GM12878 (cell line): Measurements from ENCODE around the gene HSD17B14. TPM values are rescaled to one million over a fixed set of nuclear protein-coding genes. Genes with fewer than 3 reads are reported as not detected.
A peak's percentile ranks its signal among the peaks of the same experiment; 100 is the strongest.

Experiments used
- ATAC-seq: fragments of 200-7000 bp; cut with Tn5 transposase; 3 replicates; pipeline ENCODE4 v1.9.1; 2020; ENCODE audit warnings: mild to moderate bottlenecking, moderate library complexity
- BruUV-seq: library from RNA; stranded (reverse); fragments of 400-500 nt; replicated peaks from 2 replicates; lab custom pipeline; 2021; lab: Mats Ljungman, UMichigan
- CTCF ChIA-PET: fragments of 300-600 bp; sonication (Branson Sonifier 250); formaldehyde crosslinking; extraction: SDS; loops from one replicate; lab custom pipeline; 2021; ENCODE audit warnings: inconsistent platforms; lab: Yijun Ruan, JAX
- POLR2A ChIA-PET: fragments of 350-600 bp; formaldehyde crosslinking; extraction: SDS; loops from one replicate; lab custom pipeline; 2021; ENCODE audit warnings: inconsistent platforms; lab: Charles Lee
- RAD21 ChIA-PET: fragments of 300-600 bp; sonication (Branson Sonifier 250); formaldehyde crosslinking; loops from one replicate; lab custom pipeline; 2023; ENCODE audit warnings: antibody characterized with exemption; ENCODE audit not compliant: unreplicated experiment; lab: Charles Lee
- SMC1A ChIA-PET: fragments of 300-600 bp; sonication (Branson Sonifier 250); formaldehyde crosslinking; loops from one replicate; lab custom pipeline; 2023; ENCODE audit not compliant: unreplicated experiment, uncharacterized antibody; lab: Charles Lee
- DNase-seq: peaks from one replicate; pipeline ENCODE4 v3.0.0-alpha.2; 2011; ENCODE audit warnings: low read depth, low spot score
- FAIRE-seq: peaks from 3 replicates; lab custom pipeline; 2011; peaks lifted over from hg19 to GRCh38; lab: Jason Lieb, UNC
- H2AFZ ChIP-seq: 2 replicates; pipeline ENCODE4 v1.6.0; 2011; ENCODE audit warnings: low read depth, low read length, control low read depth; ENCODE audit not compliant: control insufficient read depth
- H3K27ac ChIP-seq: 2 replicates; pipeline ENCODE4 v1.5.1; 2011; ENCODE audit warnings: control low read depth; ENCODE audit not compliant: control insufficient read depth, insufficient read depth
- H3K27me3 ChIP-seq, 2 experiments: replicated peaks in 1 of 2; 2 replicates each; pipeline versions ENCODE4 v1.6.0 to v1.6.1; 2011; ENCODE audit warnings: low read length in 1 of 2; ENCODE audit not compliant: control insufficient read depth in 2 of 2, insufficient read depth in 2 of 2
- H3K36me3 ChIP-seq, 2 experiments: 2 replicates each; pipeline ENCODE4 v1.5.1; 2011; ENCODE audit warnings: low read length in 1 of 2; ENCODE audit not compliant: control insufficient read depth in 2 of 2, insufficient read depth in 2 of 2
- H3K4me1 ChIP-seq: 2 replicates; pipeline ENCODE4 v1.6.1; 2011; ENCODE audit warnings: mild to moderate bottlenecking, low read length, moderate library complexity, mixed read lengths; ENCODE audit not compliant: control insufficient read depth, insufficient read depth
- H3K4me2 ChIP-seq: 2 replicates; pipeline ENCODE4 v1.6.0; 2011; ENCODE audit warnings: control low read depth; ENCODE audit not compliant: control insufficient read depth, insufficient read depth
- H3K4me3 ChIP-seq: fragments of 200-600 bp; sonication (generic); 2 replicates; pipeline ENCODE4 v1.5.1; 2016
- H3K79me2 ChIP-seq: 2 replicates; pipeline ENCODE4 v1.6.0; 2011; ENCODE audit warnings: low read length; ENCODE audit not compliant: control insufficient read depth, insufficient read depth
- H3K9ac ChIP-seq: 2 replicates; pipeline ENCODE4 v1.8.0; 2011; ENCODE audit warnings: low read length, control low read depth, mixed read lengths; ENCODE audit not compliant: control insufficient read depth, insufficient read depth
- H3K9me3 ChIP-seq: replicated peaks from 3 replicates; pipeline ENCODE4 v1.5.1; 2011; ENCODE audit warnings: mild to moderate bottlenecking, low read length; ENCODE audit not compliant: control insufficient read depth, insufficient read depth
- H4K20me1 ChIP-seq: 2 replicates; pipeline ENCODE4 v1.6.0; 2011; ENCODE audit not compliant: control insufficient read depth, insufficient read depth
- BHLHE40 ChIP-seq, 2 experiments: fragments of 450-650 bp in 1 of 2; IDR thresholded peaks; 2 replicates each; pipeline ENCODE4 v1.6.1; 2011 to 2017; ENCODE audit warnings: low read depth in 2 of 2, borderline replicate concordance in 1 of 2, improper control_type of control experiment in 1 of 2, low read length in 1 of 2, mild to moderate bottlenecking in 1 of 2
- DPF2 ChIP-seq: fragments of 450-650 bp; IDR thresholded peaks from 2 replicates; pipeline ENCODE4 v1.6.1; 2017; ENCODE audit warnings: mild to moderate bottlenecking
- EGR1 ChIP-seq, 2 experiments: IDR thresholded peaks; 1 replicate in 1 of 2; 2 replicates in 1 of 2; pipeline ENCODE4 v1.6.1; 2011 to 2012; ENCODE audit warnings: low read depth in 2 of 2, low read length in 2 of 2, borderline replicate concordance in 1 of 2, mild to moderate bottlenecking in 1 of 2, moderate library complexity in 1 of 2
- MEF2B ChIP-seq: fragments of 450-650 bp; IDR thresholded peaks from 2 replicates; pipeline ENCODE4 v1.6.1; 2018; ENCODE audit warnings: mild to moderate bottlenecking, moderate library complexity; ENCODE audit not compliant: partially characterized antibody, poor library complexity, severe bottlenecking
- PAX5 ChIP-seq: IDR thresholded peaks from 2 replicates; pipeline ENCODE4 v1.6.1; 2011; ENCODE audit warnings: low read depth, low read length, borderline replicate concordance
- RELA ChIP-seq: fragments of 450-650 bp; IDR thresholded peaks from 2 replicates; pipeline ENCODE4 v1.8.0; 2014; ENCODE audit warnings: borderline replicate concordance; ENCODE audit not compliant: partially characterized antibody
- SMAD5 ChIP-seq: IDR thresholded peaks from 2 replicates; pipeline ENCODE4 v1.6.1; 2016; ENCODE audit warnings: antibody characterized with exemption, low read depth
- SP1 ChIP-seq: IDR thresholded peaks from one replicate; pipeline ENCODE4 v1.6.1; 2011; ENCODE audit warnings: low read depth, low read length
- SUPT20H ChIP-seq: IDR thresholded peaks from 2 replicates; pipeline ENCODE4 v1.6.1; 2011; ENCODE audit warnings: low read depth, mild to moderate bottlenecking, low read length, moderate library complexity, borderline replicate concordance; ENCODE audit not compliant: control insufficient read depth
- WGBS: methylation state at CpG from one replicate; pipeline ENCODE4 v1.1.6; 2016; ENCODE audit warnings: low lambda C conversion rate; ENCODE audit not compliant: insufficient replicate concordance, insufficient coverage; ENCODE audit errors: missing lambda C conversion rate; 5-methylcytosine and 5-hydroxymethylcytosine counted together
- in situ Hi-C: fragments of 300-500 bp; cut with MboI; formaldehyde crosslinking; loops from 9 replicates; pipeline ENCODE4 v1.14.3; 2018; ENCODE audit warnings: mixed read lengths
- intact Hi-C: fragments of 100-400 bp; cut with micrococcal nuclease; formaldehyde crosslinking; loops from one replicate; pipeline ENCODE4 v1.14.2; 2022; ENCODE audit not compliant: unreplicated experiment
- polyA plus RNA-seq, 11 experiments: library from polyadenylated mRNA; depleted of rRNA in 4 of 11; unstranded in 6 of 11; stranded (reverse) in 5 of 11; fragments of >200 nt; fragmentation: Nextera tagmentation in 4 of 11; fragmentation: Illumina TruSeq in 1 of 11; extraction: Ambion mirVana in 4 of 11; extraction: Trizol in 1 of 11; gene quantifications; 1 replicate in 1 of 11; 2 replicates in 10 of 11; pipeline versions ENCODE4 v1.2.1 to v1.2.3, GENCODE V29; 2011 to 2016; ENCODE audit warnings: inconsistent platforms in 2 of 11, missing spikeins in 2 of 11, low read depth in 1 of 11
- total RNA-seq, 4 experiments: library from RNA; depleted of rRNA in 3 of 4; stranded (reverse); fragments of >200 nt in 3 of 4; fragmentation: Illumina TruSeq in 1 of 4; extraction: Trizol in 1 of 4; gene quantifications; 2 replicates each; pipeline versions ENCODE4 v1.2.1 to v1.2.3, GENCODE V29; 2013 to 2021

HSD17B14 gene
- total and polyA plus RNA-seq, 10 of the 15 experiments (the other 5 are each of a cell fraction or from before 2014, with no cell fraction given): 0.21 to 4.1 (median 0.61) TPM

DNA sequence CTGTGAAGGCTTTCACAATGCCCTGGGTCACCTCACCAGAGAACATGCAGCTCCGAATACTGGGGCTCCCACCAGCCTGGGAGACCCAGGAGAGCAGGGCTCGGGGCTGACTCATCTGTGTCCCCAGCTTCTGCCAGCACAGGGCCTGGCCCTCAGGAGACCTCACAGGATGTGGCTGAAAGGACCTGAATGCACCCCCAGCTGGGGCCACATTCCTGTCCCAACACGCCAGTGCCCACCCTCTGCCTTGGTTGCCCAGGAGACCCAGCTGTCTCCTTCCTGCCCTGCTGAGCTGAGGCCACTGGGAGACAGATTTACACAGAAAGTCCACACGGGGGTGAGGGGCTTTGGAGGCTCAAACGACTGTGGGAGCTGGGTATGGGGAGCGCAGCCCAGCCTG, 37.4 kb downstream of the HSD17B14 start:
- ATAC-seq (peak; percentile 49), DNase-seq (peak; percentile 25), FAIRE-seq (no peak)
- H2AFZ ChIP-seq: no peak overlapping the region
- RAD21 ChIA-PET: no interaction called here
- POLR2A ChIA-PET: interaction anchor here (0.7 to 1.0 kb wide), 2 partner anchors 10 to 40 kb away, joined by 4 read pairs; no protein-coding TSS in a partner anchor
- in situ Hi-C loops: loop anchor here (5.0 kb wide), 2 partner anchors 38 to 173 kb away; partner anchors contain the start of gene HSD17B14
- H3K79me2 ChIP-seq: no peaks in the 10 kb centered on the region
- CTCF ChIA-PET: interaction anchor here (1.1 to 26.1 kb wide), 2 partner anchors 13 to 44 kb away, joined by 3 to 520 read pairs; partner anchors contain the start of gene HSD17B14
- H4K20me1 ChIP-seq: no peaks in the 10 kb centered on the region
- 17% methylated on average over 6 of the region's 6 CpGs for WGBS
- H3K36me3 ChIP-seq: no peaks in the 10 kb centered on the region; a peak in 1 of 4 replicates
- TF ChIP-seq EGR1 (IDR thresholded peaks at IDR 0.05; ENCODE audit: borderline replicate concordance in 1 of 2, low read depth in 2 of 2, low read length in 2 of 2) (no peak), PAX5 (0 out of 2 replicates have a peak, but pooled peaks have one; percentile 18), BHLHE40 (IDR thresholded peaks at IDR 0.05; ENCODE audit: borderline replicate concordance in 1 of 2, low read depth in 2 of 2, low read length in 1 of 2) (0 out of 4 replicates have a peak, but pooled peaks of 1 of the 2 experiments have one; percentile 9), MEF2B (peak; percentile 48)
- H3K9ac ChIP-seq: no peak overlapping the region
- H3K27ac ChIP-seq: no peak overlapping the region; the same call in 1 of the 2 replicates
- no peak overlapping the region for H3K4me2 ChIP-seq
- SMC1A ChIA-PET: no interaction called here
- no peaks in the 10 kb centered on the region for H3K9me3 ChIP-seq
- H3K27me3 ChIP-seq: no peaks in the 10 kb centered on the region
- H3K4me3 ChIP-seq: no peak overlapping the region
- intact Hi-C loops: no loop called here
- no TSS peak for BruUV-seq
- H3K4me1 ChIP-seq: peaks cover 6% of the 10 kb centered on the region

DNA sequence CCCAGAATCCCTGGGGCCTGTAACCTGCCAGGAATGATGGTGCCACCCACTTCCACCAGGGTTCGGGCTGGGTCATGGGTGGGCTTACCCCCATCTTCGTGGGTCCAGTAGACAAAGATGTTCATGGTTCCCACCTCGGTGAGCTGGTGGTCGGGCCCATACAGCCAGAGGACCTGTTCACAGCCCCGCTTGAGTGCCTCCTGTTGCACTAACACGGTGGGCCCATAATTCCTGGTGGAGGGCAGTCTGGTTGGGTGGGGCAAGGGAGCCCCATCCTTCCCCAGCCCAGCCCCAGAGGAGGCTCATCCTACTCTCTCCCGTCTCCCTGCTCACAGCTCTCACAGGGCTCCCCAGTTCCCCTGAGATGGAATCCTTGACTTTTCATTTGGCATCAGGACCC, 39.2 kb downstream of the HSD17B14 start:
- peaks cover 6% of the 10 kb centered on the region for H3K4me1 ChIP-seq
- no peaks in the 10 kb centered on the region for H3K27me3 ChIP-seq
- no peak overlapping the region for H3K27ac ChIP-seq
- POLR2A ChIA-PET: interaction anchor here (1.8 kb wide), 1 partner anchor 16 kb away, joined by 4 read pairs; no protein-coding TSS in a partner anchor
- H3K36me3 ChIP-seq: no peaks in the 10 kb centered on the region; a peak in 1 of 4 replicates
- no peaks in the 10 kb centered on the region for H3K9me3 ChIP-seq
- H3K79me2 ChIP-seq: no peaks in the 10 kb centered on the region
- FAIRE-seq (no peak), ATAC-seq (no peak), DNase-seq (no peak)
- CTCF ChIA-PET: interaction anchor here (0.9 to 26.1 kb wide), 2 partner anchors 34 to 46 kb away, joined by 3 to 520 read pairs; partner anchors contain the start of gene HSD17B14
- WGBS: 57% methylated on average over 7 of the region's 7 CpGs
- H3K4me3 ChIP-seq: no peak overlapping the region
- no peak overlapping the region for H2AFZ ChIP-seq
- no peak overlapping the region for H3K9ac ChIP-seq
- H4K20me1 ChIP-seq: no peaks in the 10 kb centered on the region
- TSS peak; percentile 54 for BruUV-seq
- TF ChIP-seq SUPT20H (no peak), DPF2 (no peak), SMAD5 (no peak), SP1 (no peak), MEF2B (no peak), RELA (no peak)
- in situ Hi-C loops: loop anchor here (5.0 kb wide), 2 partner anchors 40 to 175 kb away; partner anchors contain the start of gene HSD17B14
- no peak overlapping the region for H3K4me2 ChIP-seq
- SMC1A ChIA-PET: no interaction called here
- intact Hi-C loops: no loop called here
- RAD21 ChIA-PET: interaction anchor here (4.1 kb wide), 1 partner anchor 45 kb away, joined by 72 read pairs; no protein-coding TSS in a partner anchor
